Measurements from ENCODE around the gene OBSL1.
A peak's percentile ranks its signal among the peaks of the same experiment; 100 is the strongest.

OBSL1 gene

GRCh38 chr2:219554350-219554749 is 17.0 kb downstream of the OBSL1 start:
- peaks cover 23% of the 10 kb centered on the region for H3K27me3 Mint-ChIP-seq (ENCODE audit: low read depth)
- H3K4me1 Mint-ChIP-seq (ENCODE audit: low read depth): peaks cover 5% of the 10 kb centered on the region
- no peak overlapping the region for H3K4me3 Mint-ChIP-seq
- H3K9me3 Mint-ChIP-seq: no peaks in the 10 kb centered on the region
- no peaks in the 10 kb centered on the region for H3K36me3 Mint-ChIP-seq (ENCODE audit: low read depth)
- H3K27ac Mint-ChIP-seq: no peak overlapping the region
- no peak for DNase-seq (ENCODE audit: low spot score)

GRCh38 chr2:219553463-219553963 is 17.8 kb downstream of the OBSL1 start:
- H3K27ac Mint-ChIP-seq: no peak overlapping the region
- H3K4me1 Mint-ChIP-seq (ENCODE audit: low read depth): peaks cover 5% of the 10 kb centered on the region
- H3K4me3 Mint-ChIP-seq: peak overlapping the region; percentile 39
- peaks cover 25% of the 10 kb centered on the region for H3K27me3 Mint-ChIP-seq (ENCODE audit: low read depth)
- no peak for DNase-seq (ENCODE audit: low spot score)
- no peaks in the 10 kb centered on the region for H3K9me3 Mint-ChIP-seq
- H3K36me3 Mint-ChIP-seq (ENCODE audit: low read depth): no peaks in the 10 kb centered on the region

GRCh38 chr2:219553168-219553417 is 18.2 kb downstream of the OBSL1 start:
- Mint-ChIP-seq H3K9me3 (no peaks in the 10 kb centered on the region), H3K36me3 (ENCODE audit: low read depth) (no peaks in the 10 kb centered on the region)

GRCh38 chr2:219552382-219553167 is 18.8 kb downstream of the OBSL1 start:
- Mint-ChIP-seq H3K4me1 (ENCODE audit: low read depth) (peaks cover 5% of the 10 kb centered on the region), H3K27me3 (ENCODE audit: low read depth) (peaks cover 29% of the 10 kb centered on the region), H3K9me3 (no peaks in the 10 kb centered on the region), H3K36me3 (ENCODE audit: low read depth) (no peaks in the 10 kb centered on the region), H3K27ac (no peak overlapping the region), H3K4me3 (peak overlapping the region; percentile 79)
- DNase-seq (ENCODE audit: low spot score): peak; percentile 85

More at GRCh38 chr2:219553168-219553417, 18.2 kb downstream of the OBSL1 start:
- H3K27ac Mint-ChIP-seq: no peak overlapping the region
- peaks cover 5% of the 10 kb centered on the region for H3K4me1 Mint-ChIP-seq (ENCODE audit: low read depth)
- H3K27me3 Mint-ChIP-seq (ENCODE audit: low read depth): peaks cover 29% of the 10 kb centered on the region
- H3K4me3 Mint-ChIP-seq: peak overlapping the region; percentile 39
- DNase-seq (ENCODE audit: low spot score): no peak

- Mint-ChIP-seq H3K9me3 (no peaks in the 10 kb centered on the region), H3K36me3 (ENCODE audit: low read depth) (no peaks in the 10 kb centered on the region), H3K27me3 (ENCODE audit: low read depth) (peaks cover 29% of the 10 kb centered on the region), H3K4me1 (ENCODE audit: low read depth) (peaks cover 5% of the 10 kb centered on the region), H3K4me3 (peak overlapping the region; percentile 79), H3K27ac (no peak overlapping the region)
- no peak for DNase-seq (ENCODE audit: low spot score)
Measured at GRCh38 chr2:219551441-219552381, 19.6 kb downstream of the OBSL1 start.

- Mint-ChIP-seq H3K9me3 (no peaks in the 10 kb centered on the region), H3K27ac (no peak overlapping the region), H3K36me3 (ENCODE audit: low read depth) (no peaks in the 10 kb centered on the region), H3K4me3 (no peak overlapping the region), H3K27me3 (ENCODE audit: low read depth) (peaks cover 40% of the 10 kb centered on the region), H3K4me1 (ENCODE audit: low read depth) (peaks cover 7% of the 10 kb centered on the region)
- no peak for DNase-seq (ENCODE audit: low spot score)
Measured at GRCh38 chr2:219549619-219550018, 21.7 kb downstream of the OBSL1 start.

- no peak overlapping the region for H3K4me3 Mint-ChIP-seq
- H3K36me3 Mint-ChIP-seq (ENCODE audit: low read depth): no peaks in the 10 kb centered on the region
- H3K27me3 Mint-ChIP-seq (ENCODE audit: low read depth): peaks cover 42% of the 10 kb centered on the region
- H3K4me1 Mint-ChIP-seq (ENCODE audit: low read depth): peaks cover 11% of the 10 kb centered on the region
- H3K9me3 Mint-ChIP-seq: no peaks in the 10 kb centered on the region
- H3K27ac Mint-ChIP-seq: no peak overlapping the region
- DNase-seq (ENCODE audit: low spot score): no peak
Measured at GRCh38 chr2:219548990-219549389, 22.3 kb downstream of the OBSL1 start.

- Mint-ChIP-seq H3K4me1 (ENCODE audit: low read depth) (peaks cover 14% of the 10 kb centered on the region), H3K9me3 (no peaks in the 10 kb centered on the region), H3K36me3 (ENCODE audit: low read depth) (no peaks in the 10 kb centered on the region), H3K27ac (no peak overlapping the region), H3K4me3 (no peak overlapping the region), H3K27me3 (ENCODE audit: low read depth) (peaks cover 34% of the 10 kb centered on the region)
- no peak for DNase-seq (ENCODE audit: low spot score)
Measured at GRCh38 chr2:219547621-219548020, 23.7 kb downstream of the OBSL1 start.

- H3K27me3 Mint-ChIP-seq (ENCODE audit: low read depth): peaks cover 27% of the 10 kb centered on the region
- no peak overlapping the region for H3K4me3 Mint-ChIP-seq
- H3K36me3 Mint-ChIP-seq (ENCODE audit: low read depth): peaks cover 3% of the 10 kb centered on the region
- H3K27ac Mint-ChIP-seq: no peak overlapping the region
- peaks cover 15% of the 10 kb centered on the region for H3K4me1 Mint-ChIP-seq (ENCODE audit: low read depth)
- no peak for DNase-seq (ENCODE audit: low spot score)
- H3K9me3 Mint-ChIP-seq: no peaks in the 10 kb centered on the region
Measured at GRCh38 chr2:219545943-219546352, 25.4 kb downstream of the OBSL1 start.

- Mint-ChIP-seq H3K27ac (no peak overlapping the region), H3K27me3 (ENCODE audit: low read depth) (peaks cover 22% of the 10 kb centered on the region), H3K9me3 (no peaks in the 10 kb centered on the region), H3K36me3 (ENCODE audit: low read depth) (peaks cover 5% of the 10 kb centered on the region), H3K4me3 (peak overlapping the region; percentile 81), H3K4me1 (ENCODE audit: low read depth) (peaks cover 15% of the 10 kb centered on the region)
- DNase-seq (ENCODE audit: low spot score): no peak
Measured at GRCh38 chr2:219545295-219545942, 25.9 kb downstream of the OBSL1 start.

GRCh38 chr2:219544567-219544966 is 26.8 kb downstream of the OBSL1 start:
- Mint-ChIP-seq H3K27ac (peak overlapping the region; percentile 61), H3K27me3 (ENCODE audit: low read depth) (peaks cover 22% of the 10 kb centered on the region), H3K4me3 (peak overlapping the region; percentile 81), H3K9me3 (no peaks in the 10 kb centered on the region), H3K36me3 (ENCODE audit: low read depth) (peaks cover 5% of the 10 kb centered on the region), H3K4me1 (ENCODE audit: low read depth) (peaks cover 15% of the 10 kb centered on the region)
- no peak for DNase-seq (ENCODE audit: low spot score)

GRCh38 chr2:219543596-219544358 is 27.6 kb downstream of the OBSL1 start, which contains the start of the genes CHPF and TMEM198:
CHPF (minus strand) TSS chr2:219543809; CDS start chr2:219543538, 271 bp downstream.
TMEM198 (plus strand) TSS chr2:219544028; CDS start chr2:219544728, 700 bp downstream.
- Mint-ChIP-seq H3K27ac (peak within 1 kb of the TSS; percentile 80), H3K4me3 (peak within 1 kb of the TSS; percentile 83), H3K4me1 (ENCODE audit: low read depth) (peaks cover 15% of the 10 kb centered on the region), H3K27me3 (ENCODE audit: low read depth) (peaks cover 22% of the 10 kb centered on the region), H3K9me3 (no peaks in the 10 kb centered on the region), H3K36me3 (ENCODE audit: low read depth) (peaks cover 5% of the 10 kb centered on the region)
- peak; percentile 96 for DNase-seq (ENCODE audit: low spot score)

Data from T-helper 2 cell treated with Interferon-gamma antibody and Interleukin-4, amounts not matched to agents 5 μg/mL and 100 μg/mL, for 36 hours (primary cell).